Bone marrow (tissue), 2 donors: ENCODE results near the gene NFIB.

ENCODE experiments used
- DNase-seq, 2 donors: peaks; one replicate each; lab custom pipeline; 2025; lab: John Stamatoyannopoulos, UW

NFIB gene

GRCh38 chr9:14273696-14274121 is 40.2 kb downstream of the NFIB start:
- DNase-seq = no peak

GRCh38 chr9:14272927-14273528 is 40.9 kb downstream of the NFIB start:
- DNase-seq = no peak

GRCh38 chr9:14271093-14271673 is 42.8 kb downstream of the NFIB start:
- no peak for DNase-seq

GRCh38 chr9:14270358-14271092 is 43.4 kb downstream of the NFIB start:
- DNase-seq = no peak

GRCh38 chr9:14269916-14270315 is 44.0 kb downstream of the NFIB start:
- no peak for DNase-seq

GRCh38 chr9:14263707-14264483 is 50.0 kb downstream of the NFIB start:
- DNase-seq = no peak

- DNase-seq = no peak
Observed at GRCh38 chr9:14262827-14263226, 51.1 kb downstream of the NFIB start.

GRCh38 chr9:14261616-14262015 is 52.3 kb downstream of the NFIB start:
- no peak for DNase-seq

- DNase-seq = no peak
Observed at GRCh38 chr9:14260101-14260500, 53.8 kb downstream of the NFIB start.

GRCh38 chr9:14258660-14259239 is 55.2 kb downstream of the NFIB start:
- no peak for DNase-seq

GRCh38 chr9:14258156-14258555 is 55.8 kb downstream of the NFIB start:
- DNase-seq = no peak

GRCh38 chr9:14256588-14256987 is 57.4 kb downstream of the NFIB start:
- no peak for DNase-seq

GRCh38 chr9:14251154-14252071 is 62.5 kb downstream of the NFIB start:
- no peak for DNase-seq

- DNase-seq = no peak
Observed at GRCh38 chr9:14250794-14251153, 63.2 kb downstream of the NFIB start.

- DNase-seq = no peak
Observed at GRCh38 chr9:14249527-14249926, 64.4 kb downstream of the NFIB start.

- DNase-seq = no peak
Observed at GRCh38 chr9:14248149-14248548, 65.8 kb downstream of the NFIB start.

GRCh38 chr9:14247577-14247976 is 66.4 kb downstream of the NFIB start:
- no peak for DNase-seq

- DNase-seq = no peak
Observed at GRCh38 chr9:14246951-14247350, 67.0 kb downstream of the NFIB start.

GRCh38 chr9:14245901-14246525 is 67.9 kb downstream of the NFIB start:
- no peak for DNase-seq

- no peak for DNase-seq
Observed at GRCh38 chr9:14243514-14244042, 70.4 kb downstream of the NFIB start.
